GM18502 (cell line): ENCODE data around the gene OR10C1.

ENCODE experiments used
- ATAC-seq: cut with Tn5 transposase; IDR thresholded peaks from one replicate; pipeline ENCODE4 v1.9.1; 2021; ENCODE audit warnings: mild to moderate bottlenecking; ENCODE audit not compliant: unreplicated experiment, poor library complexity

Gene OR10C1

GRCh38 chr6:29474996-29475395 is 35.9 kb downstream of the OR10C1 start:
- no peak for ATAC-seq

DNA sequence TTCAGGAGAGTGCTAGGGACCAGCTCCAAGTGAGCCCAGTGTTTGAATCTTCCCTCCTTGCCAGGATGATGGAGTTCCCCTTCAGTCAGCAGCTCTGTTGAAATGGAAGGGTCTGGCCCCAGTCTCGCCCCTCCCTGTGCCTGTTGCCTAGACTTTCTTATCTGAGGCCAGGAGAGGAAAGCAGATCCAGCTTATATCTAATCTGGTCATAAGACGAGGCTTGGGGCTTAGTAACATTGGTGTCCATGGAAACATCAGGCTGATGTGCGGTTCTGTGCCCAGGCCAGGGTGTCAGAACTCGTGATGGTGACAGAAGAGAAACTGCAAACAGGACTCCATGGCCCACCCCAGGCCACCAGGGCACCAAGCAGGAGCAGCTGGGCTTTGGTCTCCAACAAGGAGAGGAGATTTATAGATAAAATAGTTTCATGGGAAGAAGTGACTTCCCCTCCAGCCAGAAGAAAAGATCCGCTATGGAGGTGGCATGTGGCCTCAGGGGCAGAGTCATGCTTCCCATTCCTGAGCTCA is 38.9 kb downstream of the OR10C1 start:
- ATAC-seq: no peak

- no peak for ATAC-seq
Observed at GRCh38 chr6:29478740-29479139, 39.6 kb downstream of the OR10C1 start.

DNA sequence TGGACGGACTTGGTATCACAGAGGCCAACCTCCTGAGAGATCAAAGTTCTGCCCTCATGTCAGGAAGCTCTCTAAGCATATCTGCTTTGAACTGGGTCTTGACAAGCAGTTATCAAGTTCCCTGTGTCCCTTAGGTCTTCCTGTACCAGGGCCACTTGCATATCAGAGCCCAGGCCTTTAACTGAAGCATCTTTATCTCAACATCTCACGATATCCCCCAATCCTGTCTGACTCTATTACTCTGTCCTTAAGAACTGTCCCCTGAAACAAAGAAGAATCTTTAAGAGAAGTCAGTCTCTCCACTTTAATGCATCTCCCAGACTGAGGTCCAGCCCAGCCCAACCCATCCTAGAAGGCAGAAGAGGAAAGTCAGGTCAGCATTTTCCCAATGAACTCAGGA is 40.5 kb downstream of the OR10C1 start:
- ATAC-seq: no peak

DNA sequence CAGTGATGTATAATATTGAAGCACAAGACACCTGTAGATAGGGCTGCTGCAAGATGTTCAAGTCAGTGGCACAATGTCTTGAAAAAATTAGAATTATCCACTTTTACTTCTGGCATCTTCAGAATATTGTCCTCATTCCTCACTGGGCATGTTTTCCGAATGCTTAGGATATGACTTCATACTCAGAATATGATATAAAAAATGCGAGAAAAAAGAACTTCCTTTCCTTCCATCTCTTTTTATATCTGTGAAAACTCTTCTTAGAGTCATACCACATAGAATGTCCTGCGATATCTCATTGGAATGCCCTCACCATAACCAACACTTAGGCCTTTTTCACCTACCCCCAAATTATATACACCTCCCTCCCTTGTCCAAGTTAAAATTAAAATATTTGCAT is 44.1 kb downstream of the OR10C1 start:
- no peak for ATAC-seq

GRCh38 chr6:29483735-29484134 is 44.6 kb downstream of the OR10C1 start:
- ATAC-seq: no peak

- ATAC-seq: no peak
Observed at GRCh38 chr6:29486577-29486976, 47.5 kb downstream of the OR10C1 start.

GRCh38 chr6:29487131-29487530 is 48.0 kb downstream of the OR10C1 start:
- no peak for ATAC-seq

GRCh38 chr6:29487660-29488059 is 48.6 kb downstream of the OR10C1 start, which contains the start of gene MAS1L:
TSS of gene MAS1L (minus strand) at chr6:29487956. CDS start at chr6:29487902, 54 bp downstream.
- ATAC-seq: no peak

DNA sequence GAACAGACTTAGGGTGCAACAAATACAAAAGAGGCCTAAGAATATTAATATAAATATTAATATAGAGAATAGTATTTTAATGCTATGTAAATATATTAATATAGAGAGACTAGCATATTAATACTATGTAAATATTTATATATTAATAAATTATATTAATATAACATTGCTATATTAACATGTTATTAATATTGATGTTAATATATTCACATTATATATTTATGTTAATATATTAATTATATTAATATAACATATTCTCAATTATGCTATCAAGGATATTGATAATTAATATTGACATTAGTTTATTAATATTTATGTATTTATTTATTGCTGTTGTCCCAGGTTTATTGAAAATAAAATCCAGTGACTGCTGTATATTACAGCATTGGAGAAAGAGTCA is 49.8 kb downstream of the OR10C1 start:
- no peak for ATAC-seq

DNA sequence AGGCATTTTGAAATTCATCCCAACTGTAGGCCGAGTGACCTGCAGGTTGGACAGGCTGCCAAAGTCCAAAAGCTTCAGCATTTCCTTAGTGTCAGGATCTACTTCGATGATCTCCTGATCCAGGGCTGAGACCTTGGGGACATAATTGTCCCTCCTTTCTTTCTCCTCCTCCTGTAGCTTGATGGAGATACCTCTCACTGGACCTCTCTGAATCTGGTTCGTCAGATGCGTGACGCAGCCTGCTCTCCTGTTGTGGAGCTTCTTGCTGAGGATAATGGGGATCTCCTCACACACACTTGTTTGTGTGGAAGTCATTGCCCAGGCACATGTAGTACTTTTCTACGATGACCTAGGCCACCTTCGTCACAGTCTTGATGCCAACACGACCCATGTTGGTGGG is 50.2 kb downstream of the OR10C1 start:
- ATAC-seq: no peak

GRCh38 chr6:29490055-29490454 is 50.9 kb downstream of the OR10C1 start:
- ATAC-seq: no peak

DNA sequence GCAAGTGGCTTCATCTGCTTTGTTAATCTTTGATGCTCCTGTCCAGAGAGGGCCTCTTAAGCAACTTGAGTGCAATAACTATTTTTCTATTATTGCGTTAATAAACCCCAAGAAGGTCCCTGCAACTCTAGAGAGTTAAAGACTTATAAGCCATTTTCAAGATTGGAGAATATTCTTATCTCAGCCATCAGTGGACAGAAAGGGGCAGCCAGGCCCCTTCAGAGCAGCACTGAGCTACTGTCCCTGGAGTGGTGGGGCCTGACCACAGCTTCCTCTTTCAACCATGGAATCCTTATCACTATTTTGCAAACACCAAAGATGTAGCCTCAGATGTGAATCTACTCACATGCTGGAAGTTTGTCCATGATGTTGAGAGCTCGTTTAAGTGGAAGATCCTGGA is 51.4 kb downstream of the OR10C1 start:
- ATAC-seq: no peak
